ENCODE data around the gene PTF1A.
"Not testable (repeated sequence)": the region's sequence is repeated elsewhere in the genome, so short reads cannot be mapped to it uniquely, and the experiment has no call there.

PTF1A gene

GRCh38 chr10:23204773-23205172 is 12.7 kb downstream of the PTF1A start:
- no peak for DNase-seq

- no peak for DNase-seq
These were observed 14.0 kb downstream of the PTF1A start for GRCh38 chr10:23205972-23206642.

GRCh38 chr10:23217471-23217870 is 25.4 kb downstream of the PTF1A start:
- no peak for DNase-seq

GRCh38 chr10:23230582-23230981 is 38.5 kb downstream of the PTF1A start:
- DNase-seq, result no peak

- DNase-seq, result no peak
These were observed 45.9 kb downstream of the PTF1A start for GRCh38 chr10:23238015-23238414.

- DNase-seq, result not testable (repeated sequence)
These were observed 49.7 kb downstream of the PTF1A start for GRCh38 chr10:23241779-23242178.

All from suppressor macrophage (primary cell).